HepG2 (cell line): Measurements from ENCODE around the gene SELENOV. TPM values are rescaled to one million over a fixed set of nuclear protein-coding genes. Genes with fewer than 3 reads are reported as not detected.

Source experiments
- HIVEP1 ChIP-seq: sonication (generic); formaldehyde crosslinking; IDR thresholded peaks from 2 replicates; pipeline ENCODE4 v1.4.0; 2020; ENCODE audit warnings: mild to moderate bottlenecking, missing genetic modification reagents
- KMT2A ChIP-seq: sonication (generic); formaldehyde crosslinking; IDR thresholded peaks from 2 replicates; pipeline ENCODE4 v1.4.0; 2020; ENCODE audit warnings: missing genetic modification reagents
- MAZ ChIP-seq, 2 experiments: sonication (generic) in 1 of 2; formaldehyde crosslinking in 1 of 2; IDR thresholded peaks; 2 replicates each; pipeline versions ENCODE4 v1.5.0 to v1.6.1; 2012 to 2020; ENCODE audit warnings: low read depth in 2 of 2, mild to moderate bottlenecking in 2 of 2, borderline replicate concordance in 1 of 2, improper control_type of control experiment in 1 of 2, low read length in 1 of 2, missing genetic modification reagents in 1 of 2, moderate library complexity in 1 of 2
- MEIS2 ChIP-seq: sonication (generic); formaldehyde crosslinking; IDR thresholded peaks from 2 replicates; pipeline ENCODE4 v1.9.0; 2021; ENCODE audit warnings: mild to moderate bottlenecking, missing genetic modification reagents
- POLR2AphosphoS2 ChIP-seq: IDR thresholded peaks from 2 replicates; pipeline ENCODE4 v1.6.1; 2011; ENCODE audit warnings: low read depth, low read length, improper control_type of control experiment
- POLR2AphosphoS5 ChIP-seq: IDR thresholded peaks from 2 replicates; pipeline ENCODE4 v1.6.1; 2012; ENCODE audit warnings: low read depth, low read length
- RORA ChIP-seq: sonication (generic); formaldehyde crosslinking; IDR thresholded peaks from 2 replicates; pipeline ENCODE4 v1.5.0; 2020; ENCODE audit warnings: mild to moderate bottlenecking, missing genetic modification reagents, moderate library complexity
- TBX2 ChIP-seq: sonication (generic); formaldehyde crosslinking; IDR thresholded peaks from 2 replicates; pipeline ENCODE4 v1.5.0; 2020; ENCODE audit warnings: missing genetic modification reagents, mild to moderate bottlenecking, borderline replicate concordance
- ZNF274 ChIP-seq: sonication (generic); formaldehyde crosslinking; IDR thresholded peaks from 2 replicates; pipeline ENCODE4 v1.5.1; 2020; ENCODE audit warnings: mild to moderate bottlenecking, missing genetic modification reagents
- ZNF382 ChIP-seq: sonication (generic); formaldehyde crosslinking; IDR thresholded peaks from 2 replicates; pipeline ENCODE4 v1.5.0; 2020; ENCODE audit warnings: missing genetic modification reagents, mild to moderate bottlenecking, borderline replicate concordance
- ZNF878 ChIP-seq: sonication (generic); formaldehyde crosslinking; IDR thresholded peaks from 2 replicates; pipeline ENCODE4 v1.8.1; 2023; ENCODE audit warnings: mild to moderate bottlenecking, missing genetic modification reagents, moderate library complexity
- ZSCAN30 ChIP-seq: sonication (generic); formaldehyde crosslinking; IDR thresholded peaks from 2 replicates; pipeline ENCODE4 v1.5.0; 2020; ENCODE audit warnings: mild to moderate bottlenecking, missing genetic modification reagents
- polyA plus RNA-seq, 8 experiments: library from polyadenylated mRNA; depleted of rRNA in 3 of 8; stranded (reverse) in 7 of 8; unstranded in 1 of 8; fragments of >200 nt; fragmentation: Illumina TruSeq in 4 of 8; extraction: Trizol in 4 of 8; gene quantifications; 2 replicates each; pipeline versions ENCODE4 v1.2.1 to v1.2.3, GENCODE V29; 2011 to 2016; ENCODE audit warnings: low read depth in 4 of 8, missing spikeins in 1 of 8, mixed read lengths in 1 of 8; ENCODE audit not compliant: insufficient read depth in 1 of 8
- total RNA-seq, 5 experiments: library from RNA; depleted of rRNA; stranded (reverse); fragments of >200 nt; fragmentation: Illumina TruSeq; extraction: Trizol; gene quantifications; 2 replicates each; pipeline ENCODE4 v1.2.3, GENCODE V29; 2016; ENCODE audit warnings: low read depth in 1 of 5
- TF ChIP-seq, protein P1 (sequence below): IDR thresholded peaks from 2 replicates; pipeline ENCODE4 v1.6.1; 2016; ENCODE audit warnings: missing genetic modification reagents, missing compliant biosample characterization
- TF ChIP-seq, protein P2 (sequence below): sonication (generic); formaldehyde crosslinking; IDR thresholded peaks from 2 replicates; pipeline ENCODE4 v1.8.1; 2023; ENCODE audit warnings: mild to moderate bottlenecking, missing genetic modification reagents, borderline replicate concordance

SELENOV gene
- total and polyA plus RNA-seq, 2 of the 13 experiments (the other 11 are each of a cell fraction or from before 2014, with no cell fraction given): not detected

DNA sequence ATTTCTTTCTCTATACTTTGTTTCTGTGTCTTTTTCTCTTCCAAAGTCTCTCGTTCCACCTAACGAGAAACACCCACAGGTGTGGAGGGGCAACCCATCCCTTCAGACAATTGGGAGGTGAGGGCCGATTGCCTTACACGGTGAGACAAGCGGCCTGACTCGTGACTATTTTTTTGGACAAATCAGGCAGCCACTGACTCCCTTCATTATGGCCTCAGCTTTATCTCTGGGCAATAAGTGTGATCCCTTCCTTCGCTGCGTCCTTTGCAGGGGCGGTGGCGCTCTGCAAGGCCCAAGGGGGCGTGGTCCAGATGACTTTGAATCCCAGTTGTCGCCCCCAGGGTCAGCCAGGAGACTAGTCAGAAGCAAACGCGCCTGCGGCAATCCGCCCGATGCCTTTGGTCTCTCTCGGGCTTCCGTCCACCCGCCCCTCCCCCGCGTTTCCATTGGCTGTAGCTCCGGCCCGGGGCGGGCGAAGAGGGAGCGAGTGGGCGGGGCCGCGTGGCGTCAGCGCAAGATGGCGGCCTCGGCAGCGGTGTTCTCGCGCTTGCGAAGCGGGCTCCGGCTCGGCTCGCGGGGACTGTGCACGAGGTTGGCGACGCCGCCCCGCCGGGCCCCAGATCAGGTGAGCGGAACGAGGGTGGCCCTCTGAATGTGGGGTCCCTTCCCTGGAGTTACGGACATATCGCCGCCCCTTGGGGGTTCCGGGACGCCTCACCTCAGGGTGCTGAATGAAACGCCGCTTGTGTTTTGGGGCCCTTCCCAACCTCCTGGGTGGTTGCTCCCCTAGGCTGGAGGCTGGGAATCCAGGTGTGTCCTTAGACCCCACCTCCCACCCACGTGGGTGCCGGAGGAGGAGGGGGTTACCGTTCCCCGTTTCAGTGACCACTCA is 34.4 kb upstream of the SELENOV start, which contains the start of gene TIMM50 (continued):
- TF ChIP-seq, protein P1, sequence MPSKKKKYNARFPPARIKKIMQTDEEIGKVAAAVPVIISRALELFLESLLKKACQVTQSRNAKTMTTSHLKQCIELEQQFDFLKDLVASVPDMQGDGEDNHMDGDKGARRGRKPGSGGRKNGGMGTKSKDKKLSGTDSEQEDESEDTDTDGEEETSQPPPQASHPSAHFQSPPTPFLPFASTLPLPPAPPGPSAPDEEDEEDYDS (CRISPR knock-in tag): peak; percentile 65
- TF ChIP-seq POLR2AphosphoS2: no peak
- TF ChIP-seq TBX2 (CRISPR knock-in tag): peak; percentile 79
- no peak for TF ChIP-seq ZSCAN30 (CRISPR knock-in tag)
- peak; percentile 72 for TF ChIP-seq POLR2AphosphoS5
- no peak for TF ChIP-seq MEIS2 (CRISPR knock-in tag)
- TF ChIP-seq, protein P2, sequence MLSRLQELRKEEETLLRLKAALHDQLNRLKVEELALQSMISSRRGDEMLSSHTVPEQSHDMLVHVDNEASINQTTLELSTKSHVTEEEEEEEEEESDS: no peak
- TF ChIP-seq ZNF274 (CRISPR knock-in tag): 0 out of 2 replicates have a peak, but pooled peaks have one; percentile 49
- TF ChIP-seq RORA (CRISPR knock-in tag): no peak
- TF ChIP-seq ZNF878 (CRISPR knock-in tag): no peak
- TF ChIP-seq MAZ (IDR thresholded peaks at IDR 0.05; ENCODE audit: borderline replicate concordance, low read depth, low read length): peak; percentile 70; the same call in 1 of the 2 replicates
- TF ChIP-seq MAZ (CRISPR knock-in tag; IDR thresholded peaks at IDR 0.05; ENCODE audit: low read depth): peak; percentile 91
- no peak for TF ChIP-seq ZNF382 (CRISPR knock-in tag)
- peak; percentile 90 for TF ChIP-seq KMT2A
- no peak for TF ChIP-seq HIVEP1 (CRISPR knock-in tag)
- TF ChIP-seq, all 625 proteins: peak for 268
